Measurements from ENCODE around the gene NLGN3. TPM values are rescaled to one million over a fixed set of nuclear protein-coding genes. Genes with fewer than 3 reads are reported as not detected.

The NLGN3 gene
- polyA plus RNA-seq, 1 experiment, result 0.42 TPM

DNA sequence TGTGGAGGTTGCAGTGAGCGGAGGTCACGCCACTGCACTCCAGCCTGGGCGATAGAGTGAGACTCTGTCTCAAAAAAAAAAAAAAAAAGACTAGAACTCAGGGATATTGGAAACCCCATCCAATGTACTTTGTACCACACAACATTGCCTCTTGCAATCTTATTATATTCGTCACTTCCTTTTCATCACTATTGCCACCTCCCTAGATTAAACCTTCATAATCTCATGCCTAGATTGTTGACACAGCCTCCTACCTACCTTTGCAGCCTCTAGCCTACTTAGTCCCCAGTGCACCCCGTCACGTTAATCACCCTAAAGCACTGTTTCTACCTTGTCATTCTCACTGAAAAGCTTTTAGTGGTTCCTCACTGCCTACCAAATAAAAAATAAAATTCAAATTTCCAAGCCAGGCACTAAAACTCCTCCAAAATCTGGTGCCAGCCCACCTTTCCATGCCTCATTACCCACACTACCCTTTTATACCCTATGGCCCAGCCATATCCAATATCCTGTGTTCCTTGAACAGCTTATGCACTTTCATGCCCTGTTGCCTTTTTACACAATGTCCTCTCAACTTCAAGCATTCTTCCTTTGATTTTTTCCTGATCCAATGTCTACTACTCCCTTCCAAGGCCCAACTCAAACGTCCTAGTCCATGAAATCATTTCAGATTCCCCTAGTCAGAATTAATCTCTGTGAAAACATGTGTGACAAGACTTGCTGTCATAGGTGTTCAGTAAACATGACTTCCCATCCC is 54.8 kb downstream of the NLGN3 start:
- Histone ChIP-seq H3K27me3 (ENCODE audit: control insufficient read depth, insufficient read depth, low read length) (no peaks in the 10 kb centered on the region), H3K4me3 (ENCODE audit: low read depth, low read length) (no peak overlapping the region), H3K27ac (ENCODE audit: low read depth, low read length) (no peak overlapping the region), H3K9me3 (ENCODE audit: control insufficient read depth, insufficient read depth, low read length) (no peaks in the 10 kb centered on the region)
- ChIA-PET POLR2A (no interaction called here), CTCF (no interaction called here)
- TF ChIP-seq, protein P1, sequence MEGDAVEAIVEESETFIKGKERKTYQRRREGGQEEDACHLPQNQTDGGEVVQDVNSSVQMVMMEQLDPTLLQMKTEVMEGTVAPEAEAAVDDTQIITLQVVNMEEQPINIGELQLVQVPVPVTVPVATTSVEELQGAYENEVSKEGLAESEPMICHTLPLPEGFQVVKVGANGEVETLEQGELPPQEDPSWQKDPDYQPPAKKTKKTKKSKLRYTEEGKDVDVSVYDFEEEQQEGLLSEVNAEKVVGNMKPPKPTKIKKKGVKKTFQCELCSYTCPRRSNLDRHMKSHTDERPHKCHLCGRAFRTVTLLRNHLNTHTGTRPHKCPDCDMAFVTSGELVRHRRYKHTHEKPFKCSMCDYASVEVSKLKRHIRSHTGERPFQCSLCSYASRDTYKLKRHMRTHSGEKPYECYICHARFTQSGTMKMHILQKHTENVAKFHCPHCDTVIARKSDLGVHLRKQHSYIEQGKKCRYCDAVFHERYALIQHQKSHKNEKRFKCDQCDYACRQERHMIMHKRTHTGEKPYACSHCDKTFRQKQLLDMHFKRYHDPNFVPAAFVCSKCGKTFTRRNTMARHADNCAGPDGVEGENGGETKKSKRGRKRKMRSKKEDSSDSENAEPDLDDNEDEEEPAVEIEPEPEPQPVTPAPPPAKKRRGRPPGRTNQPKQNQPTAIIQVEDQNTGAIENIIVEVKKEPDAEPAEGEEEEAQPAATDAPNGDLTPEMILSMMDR (IDR thresholded peaks at IDR 0.05; ENCODE audit: low read depth, low read length), result no peak
- no peak for DNase-seq (ENCODE audit: low read depth, low spot score)

DNA sequence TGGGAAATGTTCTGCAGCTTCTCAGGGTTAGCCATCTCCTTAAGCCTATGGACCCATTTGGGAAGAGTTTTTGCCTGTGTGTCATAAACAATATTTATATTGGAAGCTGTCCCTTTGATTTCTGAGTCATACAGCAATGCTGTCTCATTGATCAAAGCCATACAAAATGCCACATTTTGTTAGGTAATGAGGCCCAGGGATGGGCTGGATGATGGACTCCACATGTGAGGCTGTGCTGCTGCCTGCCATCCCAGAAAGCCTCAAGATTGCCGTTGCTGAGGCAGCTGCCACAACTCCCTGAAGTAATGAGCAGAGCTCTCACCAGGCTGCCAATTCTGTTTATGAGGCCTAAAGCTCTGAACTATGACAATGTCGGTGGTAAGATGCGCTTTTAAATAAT is 66.2 kb downstream of the NLGN3 start:
- Histone ChIP-seq H3K4me3 (ENCODE audit: low read depth, low read length) (no peak overlapping the region), H3K27ac (ENCODE audit: low read depth, low read length) (no peak overlapping the region), H3K9me3 (ENCODE audit: control insufficient read depth, insufficient read depth, low read length) (no peaks in the 10 kb centered on the region), H3K27me3 (ENCODE audit: control insufficient read depth, insufficient read depth, low read length) (peaks cover 6% of the 10 kb centered on the region)
- no peak for DNase-seq (ENCODE audit: low read depth, low spot score)
- CTCF ChIA-PET, result no interaction called here
- TF ChIP-seq, protein P1 (IDR thresholded peaks at IDR 0.05; ENCODE audit: low read depth, low read length), result no peak
- POLR2A ChIA-PET, result no interaction called here

DNA sequence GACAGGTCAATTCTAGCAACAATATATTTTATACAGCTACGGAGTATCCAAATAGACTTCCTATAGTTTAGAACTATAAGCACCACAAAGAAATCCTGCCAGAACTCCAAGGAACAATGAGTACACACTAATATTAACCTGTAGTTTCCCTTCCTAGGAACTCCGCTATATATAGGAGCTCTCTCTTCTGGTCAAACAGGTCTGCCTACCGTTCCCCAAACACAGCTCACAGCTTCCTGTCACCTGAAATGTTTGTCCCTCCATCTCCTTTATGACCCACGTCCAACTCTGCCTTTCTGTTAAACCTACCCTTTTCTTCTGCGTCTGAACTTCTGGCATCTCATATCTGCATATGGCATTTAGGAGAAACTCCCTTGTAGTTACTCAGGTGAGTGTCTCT is 67.9 kb downstream of the NLGN3 start:
- Histone ChIP-seq H3K4me3 (ENCODE audit: low read depth, low read length) (no peak overlapping the region), H3K27me3 (ENCODE audit: control insufficient read depth, insufficient read depth, low read length) (peaks cover 6% of the 10 kb centered on the region), H3K9me3 (ENCODE audit: control insufficient read depth, insufficient read depth, low read length) (no peaks in the 10 kb centered on the region), H3K27ac (ENCODE audit: low read depth, low read length) (no peak overlapping the region)
- DNase-seq (ENCODE audit: low read depth, low spot score), result no peak
- CTCF ChIA-PET, result no interaction called here
- POLR2A ChIA-PET, result no interaction called here
- TF ChIP-seq, protein P1 (IDR thresholded peaks at IDR 0.05; ENCODE audit: low read depth, low read length), result no peak

DNA sequence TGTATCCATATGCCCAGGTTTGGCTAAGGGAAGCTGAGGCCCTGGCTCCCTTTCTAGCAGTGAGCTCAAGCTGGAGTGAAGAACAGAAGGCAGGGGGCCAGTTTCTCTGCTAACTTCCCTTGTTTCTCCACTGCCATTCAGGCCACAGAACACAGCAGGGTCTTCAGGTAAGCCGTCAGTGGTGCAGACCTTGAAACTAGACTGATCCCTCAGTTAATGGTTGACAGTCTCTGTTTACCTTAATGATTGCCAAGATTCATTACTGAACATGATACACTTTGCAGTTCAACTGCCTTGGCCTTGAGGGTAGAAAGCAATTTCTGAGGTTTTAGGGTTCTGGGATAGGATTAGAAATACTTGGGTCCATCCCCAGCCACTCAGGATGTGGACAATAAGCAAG is 69.5 kb downstream of the NLGN3 start:
- POLR2A ChIA-PET, result no interaction called here

More for the DNA sequence above, 69.5 kb downstream of the NLGN3 start:
- Histone ChIP-seq H3K27ac (ENCODE audit: low read depth, low read length) (no peak overlapping the region), H3K27me3 (ENCODE audit: control insufficient read depth, insufficient read depth, low read length) (peaks cover 6% of the 10 kb centered on the region), H3K4me3 (ENCODE audit: low read depth, low read length) (no peak overlapping the region), H3K9me3 (ENCODE audit: control insufficient read depth, insufficient read depth, low read length) (no peaks in the 10 kb centered on the region)
- TF ChIP-seq, protein P1 (IDR thresholded peaks at IDR 0.05; ENCODE audit: low read depth, low read length), result no peak
- CTCF ChIA-PET, result no interaction called here
- DNase-seq (ENCODE audit: low read depth, low spot score), result no peak

All from AG04450 (cell line).